K562 (cell line): ENCODE data around the gene VPS33B. TPM values are rescaled to one million over a fixed set of nuclear protein-coding genes. Genes with fewer than 3 reads are reported as not detected.

ENCODE experiments used
- ATAC-seq: fragments of 200-7000 bp; cut with Tn5 transposase; 3 replicates; pipeline ENCODE4 v1.9.1; 2020; ENCODE audit warnings: moderate library complexity
- BruUV-seq: library from RNA; stranded (reverse); fragments of 400-500 nt; replicated peaks from 2 replicates; lab custom pipeline; 2021; lab: Mats Ljungman, UMichigan
- CTCF ChIA-PET: fragments of 300-600 bp; formaldehyde crosslinking; extraction: SDS; loops from one replicate; lab custom pipeline; 2021; ENCODE audit warnings: low intra/inter-chr PET ratio; lab: Yijun Ruan, JAX
- POLR2A ChIA-PET: fragments of 300-600, 350-650 bp; sonication (Branson Sonifier 250); formaldehyde crosslinking; extraction: SDS; loops from one replicate; lab custom pipeline; 2021; ENCODE audit warnings: antibody characterized with exemption, inconsistent platforms; lab: Yijun Ruan, JAX
- DNase-seq, 4 experiments: peaks; one replicate each; pipeline versions ENCODE4 v3.0.0 to v3.0.0-alpha.2; 2011 to 2018; ENCODE audit warnings: low spot score in 3 of 4, mixed read lengths in 3 of 4; ENCODE audit errors: extremely low read depth in 1 of 4
- FAIRE-seq: peaks from 2 replicates; lab custom pipeline; 2011; peaks lifted over from hg19 to GRCh38; lab: Jason Lieb, UNC
- H2AFZ ChIP-seq: 2 replicates; pipeline ENCODE4 v1.6.0; 2011; ENCODE audit warnings: low read depth, low read length, control low read depth, inconsistent platforms
- H3K27ac ChIP-seq: fragments of 200-600 bp; 3 replicates; pipeline ENCODE4 v1.8.0; 2011; ENCODE audit warnings: low read depth, mild to moderate bottlenecking, control low read depth, inconsistent platforms, low read length, moderate library complexity, mixed read lengths; ENCODE audit errors: extremely low read depth
- H3K27me3 ChIP-seq, 2 experiments: fragments of 300-600 bp in 1 of 2; 2 replicates in 1 of 2; 3 replicates in 1 of 2; pipeline versions ENCODE4 v1.6.0 to v1.8.0; 2011; ENCODE audit warnings: inconsistent platforms in 2 of 2, low read length in 2 of 2, mild to moderate bottlenecking in 1 of 2, mixed read lengths in 1 of 2, moderate library complexity in 1 of 2; ENCODE audit not compliant: control insufficient read depth in 2 of 2, insufficient read depth in 2 of 2
- H3K36me3 ChIP-seq: fragments of 300-600 bp; 3 replicates; pipeline ENCODE4 v1.8.0; 2011; ENCODE audit warnings: mild to moderate bottlenecking, low read length, inconsistent platforms; ENCODE audit not compliant: control insufficient read depth, insufficient read depth
- H3K4me1 ChIP-seq, 2 experiments: fragments of 200-600 bp in 1 of 2; replicated peaks in 1 of 2; 2 replicates in 1 of 2; 3 replicates in 1 of 2; pipeline versions ENCODE4 v1.5.1 to v1.8.0; 2011; ENCODE audit warnings: inconsistent platforms in 2 of 2, low read length in 2 of 2, mild to moderate bottlenecking in 1 of 2, mixed read lengths in 1 of 2, moderate library complexity in 1 of 2; ENCODE audit not compliant: control insufficient read depth in 2 of 2, insufficient read depth in 2 of 2
- H3K4me2 ChIP-seq: 2 replicates; pipeline ENCODE4 v1.6.1; 2011; ENCODE audit warnings: low read length, control low read depth, inconsistent platforms, mixed read lengths; ENCODE audit not compliant: insufficient read depth
- H3K4me3 ChIP-seq: fragments of 200-600 bp; sonication (generic), shearing (Covaris generic); 2 replicates; pipeline ENCODE4 v1.5.1; 2016; ENCODE audit warnings: control low read depth, inconsistent platforms
- H3K79me2 ChIP-seq: fragments of 200-600 bp; 3 replicates; pipeline ENCODE4 v1.8.0; 2011; ENCODE audit warnings: low read length, inconsistent platforms; ENCODE audit not compliant: control insufficient read depth, insufficient read depth
- H3K9ac ChIP-seq, 2 experiments: 2 replicates each; pipeline versions ENCODE4 v1.6.0 to v1.6.1; 2011; ENCODE audit warnings: low read depth in 2 of 2, low read length in 2 of 2, control low read depth in 1 of 2, inconsistent platforms in 1 of 2, mild to moderate bottlenecking in 1 of 2, mixed read lengths in 1 of 2; ENCODE audit not compliant: insufficient read depth in 1 of 2
- H3K9me1 ChIP-seq: one replicate; pipeline ENCODE4 v1.6.0; 2011; ENCODE audit warnings: inconsistent platforms, mild to moderate bottlenecking, low read length, moderate library complexity; ENCODE audit not compliant: control insufficient read depth, insufficient read depth
- H3K9me3 ChIP-seq: replicated peaks from 2 replicates; pipeline ENCODE4 v1.5.1; 2011; ENCODE audit warnings: low read depth, low read length, inconsistent platforms; ENCODE audit not compliant: control insufficient read depth, insufficient read depth
- H4K20me1 ChIP-seq: replicated peaks from 2 replicates; pipeline ENCODE4 v1.6.1; 2011; ENCODE audit warnings: low read length, inconsistent platforms, mixed read lengths; ENCODE audit not compliant: control insufficient read depth, insufficient read depth
- ATF7 ChIP-seq: fragments of 450-650 bp; IDR thresholded peaks from 2 replicates; pipeline ENCODE4 v1.7.1; 2014; ENCODE audit warnings: mild to moderate bottlenecking, moderate library complexity
- MXI1 ChIP-seq: IDR thresholded peaks from 2 replicates; pipeline ENCODE4 v1.6.1; 2011; ENCODE audit warnings: low read depth, mild to moderate bottlenecking, improper control_type of control experiment, low read length
- NFATC3 ChIP-seq: fragments of 450-650 bp; IDR thresholded peaks from 2 replicates; pipeline ENCODE4 v1.6.1; 2017; ENCODE audit warnings: mild to moderate bottlenecking
- NR2C1 ChIP-seq, 2 experiments: fragments of 450-650 bp; IDR thresholded peaks; 2 replicates each; pipeline ENCODE4 v1.6.1; 2017; ENCODE audit warnings: mild to moderate bottlenecking in 2 of 2, antibody characterized with exemption in 1 of 2, inconsistent platforms in 1 of 2, missing compliant biosample characterization in 1 of 2, missing genetic modification characterization in 1 of 2
- SNAPC5 ChIP-seq: fragments of 250-450 bp; sonication (Bioruptor Pico); IDR thresholded peaks from 2 replicates; pipeline ENCODE4 v1.8.0; 2021; ENCODE audit warnings: moderate library complexity, mild to moderate bottlenecking, inconsistent platforms
- THAP7 ChIP-seq: fragments of 250-450 bp; sonication (Bioruptor Pico); IDR thresholded peaks from 2 replicates; pipeline ENCODE4 v1.5.0; 2021
- ZNF134 ChIP-seq: fragments of 250-450 bp; sonication (Bioruptor Pico); conservative IDR thresholded peaks from 2 replicates; pipeline ENCODE4 v1.4.0; 2020
- ZNF274 ChIP-seq: IDR thresholded peaks from 2 replicates; pipeline ENCODE4 v1.6.1; 2011; ENCODE audit warnings: low read depth, mild to moderate bottlenecking, low read length, moderate library complexity, borderline replicate concordance
- ZNF324 ChIP-seq: fragments of 250-450 bp; sonication (Bioruptor Pico); IDR thresholded peaks from 2 replicates; pipeline ENCODE4 v1.4.0; 2020; ENCODE audit warnings: mild to moderate bottlenecking
- WGBS: fragments of 100-300 bp; shearing (Covaris generic); methylation state at CpG from one replicate; pipeline ENCODE4 v1.1.6; 2016; ENCODE audit warnings: low coverage, mixed read lengths; ENCODE audit not compliant: insufficient coverage; ENCODE audit errors: missing lambda C conversion rate; 5-methylcytosine and 5-hydroxymethylcytosine counted together
- in situ Hi-C: fragments of 300-500 bp; cut with MboI; formaldehyde crosslinking; loops from 4 replicates; pipeline ENCODE4 v1.15.0; 2018; ENCODE audit warnings: inconsistent platforms, mixed read lengths
- intact Hi-C: fragments of 100-400 bp; cut with micrococcal nuclease; formaldehyde crosslinking; loops from 2 replicates; pipeline ENCODE4 v1.14.2; 2022
- polyA plus RNA-seq, 8 experiments: library from polyadenylated mRNA; depleted of rRNA in 4 of 8; stranded (reverse) in 5 of 8; unstranded in 3 of 8; fragments of >200 nt; fragmentation: Nextera tagmentation in 2 of 8; fragmentation: Illumina TruSeq in 1 of 8; extraction: Ambion mirVana in 2 of 8; extraction: Trizol in 1 of 8; gene quantifications; 2 replicates each; pipeline versions ENCODE4 v1.2.1 to v1.2.3, GENCODE V29; 2011 to 2014; ENCODE audit warnings: inconsistent platforms in 1 of 8, missing spikeins in 1 of 8
- total RNA-seq, 7 experiments: library from RNA; depleted of rRNA in 6 of 7; stranded (reverse); fragments of >200 nt in 6 of 7; fragmentation: Illumina TruSeq in 2 of 7; extraction: Trizol in 2 of 7; gene quantifications; 2 replicates each; pipeline versions ENCODE4 v1.2.1 to v1.2.3, GENCODE V29; 2011 to 2021; ENCODE audit warnings: low replicate concordance in 1 of 7
- TF ChIP-seq, protein P1 (sequence below): sonication (generic); formaldehyde crosslinking; IDR thresholded peaks from 2 replicates; pipeline ENCODE4 v1.8.0; 2022; ENCODE audit warnings: mild to moderate bottlenecking, missing genetic modification reagents

The VPS33B gene
- total and polyA plus RNA-seq, 9 of the 15 experiments (the other 6 are each of a cell fraction or from before 2014, with no cell fraction given) = 9.4 to 25.5 (median 14.8) TPM

DNA sequence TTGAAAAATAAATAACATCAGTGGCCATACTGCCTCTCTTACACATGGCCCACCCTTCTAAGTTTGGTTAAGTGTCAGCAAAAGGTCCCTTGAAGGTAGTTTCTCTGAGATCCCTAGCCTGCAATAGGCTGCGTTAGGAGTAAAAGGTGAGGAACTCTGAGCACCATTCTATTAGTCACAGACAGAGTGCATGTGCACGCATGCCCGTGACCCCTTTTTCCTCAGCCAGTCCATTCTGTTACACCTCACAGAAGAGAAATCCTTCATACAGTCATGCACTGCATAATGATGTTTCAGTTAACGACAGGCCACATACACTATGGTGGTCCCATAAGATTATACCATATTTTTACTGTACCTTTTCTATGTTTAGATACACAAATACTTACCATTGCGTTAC, 55.2 kb downstream of the VPS33B start:
- peaks cover 10% of the 10 kb centered on the region; the same call in 2 of the 3 replicates for H3K79me2 ChIP-seq
- WGBS = 91% methylated on average over 5 of the region's 5 CpGs
- H3K27ac ChIP-seq = no peak overlapping the region
- BruUV-seq = no TSS peak
- POLR2A ChIA-PET = interaction anchor here (1.0 to 6.7 kb wide), 6 partner anchors 9 to 32 kb away, joined by 3 to 65 read pairs (median 5); partner anchors contain the start of genes RCCD1 and UNC45A
- TF ChIP-seq, protein P1, sequence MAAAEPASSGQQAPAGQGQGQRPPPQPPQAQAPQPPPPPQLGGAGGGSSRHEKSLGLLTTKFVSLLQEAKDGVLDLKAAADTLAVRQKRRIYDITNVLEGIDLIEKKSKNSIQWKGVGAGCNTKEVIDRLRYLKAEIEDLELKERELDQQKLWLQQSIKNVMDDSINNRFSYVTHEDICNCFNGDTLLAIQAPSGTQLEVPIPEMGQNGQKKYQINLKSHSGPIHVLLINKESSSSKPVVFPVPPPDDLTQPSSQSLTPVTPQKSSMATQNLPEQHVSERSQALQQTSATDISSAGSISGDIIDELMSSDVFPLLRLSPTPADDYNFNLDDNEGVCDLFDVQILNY (CRISPR knock-in tag) = no peak
- TF ChIP-seq SNAPC5 (CRISPR knock-in tag) (no peak), ATF7 (no peak), NFATC3 (no peak), ZNF274 (no peak), NR2C1 (IDR thresholded peaks at IDR 0.05) (no peak), NR2C1 (tag; IDR thresholded peaks at IDR 0.05) (no peak), ZNF134 (CRISPR knock-in tag) (no peak), THAP7 (CRISPR knock-in tag) (no peak), MXI1 (no peak), ZNF324 (no peak)
- intact Hi-C loops = no loop called here
- H3K4me1 ChIP-seq = no peaks in the 10 kb centered on the region; a peak in 1 of 5 replicates
- no peak overlapping the region for H2AFZ ChIP-seq
- H3K27me3 ChIP-seq = no peaks in the 10 kb centered on the region
- H3K9me1 ChIP-seq = peaks cover 2% of the 10 kb centered on the region
- in situ Hi-C loops = no loop called here
- FAIRE-seq = no peak
- no peak overlapping the region for H3K9ac ChIP-seq
- H3K9me3 ChIP-seq = no peaks in the 10 kb centered on the region; the same call in 1 of the 2 replicates
- CTCF ChIA-PET = no interaction called here
- H4K20me1 ChIP-seq = peaks cover 7% of the 10 kb centered on the region; the same call in 1 of the 2 replicates
- H3K36me3 ChIP-seq = peaks cover 91% of the 10 kb centered on the region
- H3K4me2 ChIP-seq = no peak overlapping the region
- DNase-seq = no peak
- H3K4me3 ChIP-seq = no peak overlapping the region
- ATAC-seq = no peak
